ENCODE results near the gene GUCY1A2.
"Not testable (repeated sequence)": the region's sequence is repeated elsewhere in the genome, so short reads cannot be mapped to it uniquely, and the experiment has no call there.

Gene GUCY1A2

GRCh38 chr11:106840947-106841346, 177.3 kb downstream of the GUCY1A2 start:
- no peak for TF ChIP-seq POLR2AphosphoS5 (IDR thresholded peaks at IDR 0.05; ENCODE audit: low read depth, low read length)
- no peak for TF ChIP-seq PAX5 (IDR thresholded peaks at IDR 0.05; ENCODE audit: insufficient read depth, low read length, severe bottlenecking)
- no peak for TF ChIP-seq SPI1 (IDR thresholded peaks at IDR 0.05; ENCODE audit: low read depth, low read length)
- no peak for TF ChIP-seq POLR2A (IDR thresholded peaks at IDR 0.05; ENCODE audit: low read depth, low read length)
- TF ChIP-seq TAF1 (IDR thresholded peaks at IDR 0.05; ENCODE audit: low read depth, low read length): no peak
- no peak for TF ChIP-seq POU2F2 (IDR thresholded peaks at IDR 0.05; ENCODE audit: low read depth, low read length)
- DNase-seq (ENCODE audit: insufficient read length, low spot score) (no peak), FAIRE-seq (no peak)

GRCh38 chr11:106840146-106840545, 178.1 kb downstream of the GUCY1A2 start:
- TF ChIP-seq POLR2A (IDR thresholded peaks at IDR 0.05; ENCODE audit: low read depth, low read length) (no peak), POU2F2 (IDR thresholded peaks at IDR 0.05; ENCODE audit: low read depth, low read length) (no peak), TAF1 (IDR thresholded peaks at IDR 0.05; ENCODE audit: low read depth, low read length) (no peak)
- FAIRE-seq: no peak

DNA sequence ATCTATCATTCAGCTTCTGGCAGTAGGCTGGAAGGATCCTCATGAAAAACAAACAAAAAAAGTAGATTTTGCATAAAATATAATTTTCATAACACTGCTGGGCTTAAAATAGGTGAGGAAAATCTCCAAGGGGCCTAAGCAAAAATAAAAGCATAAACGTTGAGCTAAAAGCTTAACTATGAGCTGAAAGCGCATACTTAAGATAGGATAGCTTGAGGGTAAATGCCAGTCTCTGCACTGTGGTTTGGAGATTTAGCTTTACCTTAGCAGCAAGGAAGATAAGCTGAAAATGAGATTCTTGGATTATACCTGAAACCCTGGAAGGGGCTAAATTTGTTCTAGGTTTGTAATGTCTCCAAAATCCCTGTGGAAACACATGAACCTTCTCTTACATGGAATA, 183.7 kb downstream of the GUCY1A2 start:
- no peak for FAIRE-seq
- TF ChIP-seq POU2F2 (IDR thresholded peaks at IDR 0.05; ENCODE audit: low read depth, low read length): no peak
- TF ChIP-seq PAX5 (IDR thresholded peaks at IDR 0.05; ENCODE audit: insufficient read depth, low read length, severe bottlenecking): no peak
- no peak for TF ChIP-seq TAF1 (IDR thresholded peaks at IDR 0.05; ENCODE audit: low read depth, low read length)
- TF ChIP-seq POLR2AphosphoS5 (IDR thresholded peaks at IDR 0.05; ENCODE audit: low read depth, low read length): no peak
- TF ChIP-seq SPI1 (IDR thresholded peaks at IDR 0.05; ENCODE audit: low read depth, low read length): no peak
- TF ChIP-seq POLR2A (IDR thresholded peaks at IDR 0.05; ENCODE audit: low read depth, low read length): no peak

More at GRCh38 chr11:106840146-106840545, 178.1 kb downstream of the GUCY1A2 start:
- DNase-seq (ENCODE audit: insufficient read length, low spot score): no peak

GRCh38 chr11:106828976-106829375, 189.3 kb downstream of the GUCY1A2 start:
- FAIRE-seq (no peak), DNase-seq (ENCODE audit: insufficient read length, low spot score) (no peak)
- TF ChIP-seq POLR2A (IDR thresholded peaks at IDR 0.05; ENCODE audit: low read depth, low read length): no peak
- no peak for TF ChIP-seq TAF1 (IDR thresholded peaks at IDR 0.05; ENCODE audit: low read depth, low read length)
- no peak for TF ChIP-seq POU2F2 (IDR thresholded peaks at IDR 0.05; ENCODE audit: low read depth, low read length)
- no peak for TF ChIP-seq SPI1 (IDR thresholded peaks at IDR 0.05; ENCODE audit: low read depth, low read length)
- TF ChIP-seq POLR2AphosphoS5 (IDR thresholded peaks at IDR 0.05; ENCODE audit: low read depth, low read length): no peak

More for the DNA sequence above, 183.7 kb downstream of the GUCY1A2 start:
- DNase-seq (ENCODE audit: insufficient read length, low spot score): no peak

DNA sequence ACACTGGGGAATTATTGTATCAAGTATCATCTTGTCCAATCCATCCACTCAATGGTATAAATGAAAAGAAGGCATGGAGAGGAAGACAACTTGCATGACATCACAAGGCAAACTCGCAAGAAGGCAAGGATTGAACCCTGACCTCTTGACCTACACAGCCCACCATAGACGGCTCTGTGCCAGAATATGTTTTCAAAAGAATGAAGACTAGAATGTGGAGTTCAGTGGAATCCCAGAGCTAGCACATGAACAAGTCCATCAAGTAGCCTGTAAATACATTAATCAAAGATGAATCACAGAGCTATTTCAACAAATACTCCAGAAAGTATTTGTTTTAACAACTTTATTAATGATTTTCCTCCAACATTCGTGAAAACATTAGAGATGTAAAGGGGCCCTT, 189.7 kb downstream of the GUCY1A2 start:
- no peak for DNase-seq (ENCODE audit: insufficient read length, low spot score)
- no peak for FAIRE-seq
- TF ChIP-seq POU2F2 (IDR thresholded peaks at IDR 0.05; ENCODE audit: low read depth, low read length) (no peak), POLR2A (IDR thresholded peaks at IDR 0.05; ENCODE audit: low read depth, low read length) (no peak), TAF1 (IDR thresholded peaks at IDR 0.05; ENCODE audit: low read depth, low read length) (no peak), PAX5 (IDR thresholded peaks at IDR 0.05; ENCODE audit: insufficient read depth, low read length, severe bottlenecking) (no peak), POLR2AphosphoS5 (IDR thresholded peaks at IDR 0.05; ENCODE audit: low read depth, low read length) (no peak), SPI1 (IDR thresholded peaks at IDR 0.05; ENCODE audit: low read depth, low read length) (no peak)

GRCh38 chr11:106827687-106828086, 190.6 kb downstream of the GUCY1A2 start:
- no peak for TF ChIP-seq POLR2A (IDR thresholded peaks at IDR 0.05; ENCODE audit: low read depth, low read length)
- TF ChIP-seq TAF1 (IDR thresholded peaks at IDR 0.05; ENCODE audit: low read depth, low read length): no peak
- no peak for TF ChIP-seq POU2F2 (IDR thresholded peaks at IDR 0.05; ENCODE audit: low read depth, low read length)
- TF ChIP-seq POLR2AphosphoS5 (IDR thresholded peaks at IDR 0.05; ENCODE audit: low read depth, low read length): no peak
- no peak for TF ChIP-seq PAX5 (IDR thresholded peaks at IDR 0.05; ENCODE audit: insufficient read depth, low read length, severe bottlenecking)
- no peak for TF ChIP-seq SPI1 (IDR thresholded peaks at IDR 0.05; ENCODE audit: low read depth, low read length)
- DNase-seq (ENCODE audit: insufficient read length, low spot score) (no peak), FAIRE-seq (no peak)

DNA sequence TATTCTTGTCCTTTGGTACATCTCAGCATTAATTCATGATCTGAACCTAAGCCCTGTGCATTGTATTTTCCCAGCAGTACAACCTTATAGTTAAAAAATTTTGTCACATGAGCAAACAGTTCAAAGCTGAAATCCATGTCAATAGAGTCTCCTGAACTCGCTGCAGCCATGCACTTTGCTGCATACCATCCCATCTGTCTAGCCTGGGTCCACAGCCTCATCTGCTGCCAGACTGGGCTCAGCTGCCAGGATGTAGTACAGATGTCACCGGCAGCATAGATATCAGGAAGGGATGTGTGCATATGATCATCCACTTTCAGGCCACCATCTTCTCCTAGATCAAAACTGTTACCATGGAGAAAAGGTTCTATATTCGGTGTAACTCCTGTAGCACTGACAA, 191.7 kb downstream of the GUCY1A2 start:
- DNase-seq (ENCODE audit: insufficient read length, low spot score): not testable (repeated sequence)
- FAIRE-seq: peak; percentile 56

- FAIRE-seq (no peak), DNase-seq (ENCODE audit: insufficient read length, low spot score) (no peak)
- no peak for TF ChIP-seq POLR2AphosphoS5 (IDR thresholded peaks at IDR 0.05; ENCODE audit: low read depth, low read length)
- TF ChIP-seq POLR2A (IDR thresholded peaks at IDR 0.05; ENCODE audit: low read depth, low read length): no peak
- TF ChIP-seq TAF1 (IDR thresholded peaks at IDR 0.05; ENCODE audit: low read depth, low read length): no peak
- TF ChIP-seq PAX5 (IDR thresholded peaks at IDR 0.05; ENCODE audit: insufficient read depth, low read length, severe bottlenecking): no peak
- TF ChIP-seq SPI1 (IDR thresholded peaks at IDR 0.05; ENCODE audit: low read depth, low read length): no peak
- TF ChIP-seq POU2F2 (IDR thresholded peaks at IDR 0.05; ENCODE audit: low read depth, low read length): no peak
Measured at GRCh38 chr11:106821826-106822225, 196.4 kb downstream of the GUCY1A2 start.

GRCh38 chr11:106821291-106821690, 197.0 kb downstream of the GUCY1A2 start:
- FAIRE-seq: no peak
- TF ChIP-seq PAX5 (IDR thresholded peaks at IDR 0.05; ENCODE audit: insufficient read depth, low read length, severe bottlenecking): no peak
- TF ChIP-seq POU2F2 (IDR thresholded peaks at IDR 0.05; ENCODE audit: low read depth, low read length): no peak
- TF ChIP-seq TAF1 (IDR thresholded peaks at IDR 0.05; ENCODE audit: low read depth, low read length): no peak
- TF ChIP-seq SPI1 (IDR thresholded peaks at IDR 0.05; ENCODE audit: low read depth, low read length): no peak
- no peak for TF ChIP-seq POLR2A (IDR thresholded peaks at IDR 0.05; ENCODE audit: low read depth, low read length)
- no peak for TF ChIP-seq POLR2AphosphoS5 (IDR thresholded peaks at IDR 0.05; ENCODE audit: low read depth, low read length)
- DNase-seq (ENCODE audit: insufficient read length, low spot score): no peak

DNA sequence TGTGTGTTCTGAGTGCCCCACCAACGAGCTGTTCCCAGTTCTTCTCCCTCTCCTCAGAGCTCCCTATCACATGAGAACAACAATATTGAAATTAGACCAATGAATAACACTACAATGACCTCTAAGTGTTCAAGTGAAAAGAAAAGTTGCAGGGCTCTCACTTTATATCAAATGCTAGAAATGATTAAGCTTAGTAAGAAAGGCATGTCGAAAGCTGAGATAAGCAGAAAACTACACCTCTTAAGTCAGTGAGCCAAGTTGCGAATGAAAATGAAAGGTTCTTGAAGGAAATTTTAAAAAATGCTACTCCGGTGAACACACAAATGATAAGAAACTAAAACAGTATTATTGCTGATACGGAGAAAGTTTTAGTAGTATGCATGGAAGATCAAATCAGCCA, 199.8 kb downstream of the GUCY1A2 start:
- DNase-seq (ENCODE audit: insufficient read length, low spot score) (no peak), FAIRE-seq (no peak)
- TF ChIP-seq POU2F2 (IDR thresholded peaks at IDR 0.05; ENCODE audit: low read depth, low read length) (no peak), SPI1 (IDR thresholded peaks at IDR 0.05; ENCODE audit: low read depth, low read length) (no peak), POLR2AphosphoS5 (IDR thresholded peaks at IDR 0.05; ENCODE audit: low read depth, low read length) (no peak), PAX5 (IDR thresholded peaks at IDR 0.05; ENCODE audit: insufficient read depth, low read length, severe bottlenecking) (no peak), POLR2A (IDR thresholded peaks at IDR 0.05; ENCODE audit: low read depth, low read length) (no peak), TAF1 (IDR thresholded peaks at IDR 0.05; ENCODE audit: low read depth, low read length) (no peak)
